ENCODE data around the gene CELF2.
"Not testable (repeated sequence)": the region's sequence is repeated elsewhere in the genome, so short reads cannot be mapped to it uniquely, and the experiment has no call there.

Gene CELF2

DNA sequence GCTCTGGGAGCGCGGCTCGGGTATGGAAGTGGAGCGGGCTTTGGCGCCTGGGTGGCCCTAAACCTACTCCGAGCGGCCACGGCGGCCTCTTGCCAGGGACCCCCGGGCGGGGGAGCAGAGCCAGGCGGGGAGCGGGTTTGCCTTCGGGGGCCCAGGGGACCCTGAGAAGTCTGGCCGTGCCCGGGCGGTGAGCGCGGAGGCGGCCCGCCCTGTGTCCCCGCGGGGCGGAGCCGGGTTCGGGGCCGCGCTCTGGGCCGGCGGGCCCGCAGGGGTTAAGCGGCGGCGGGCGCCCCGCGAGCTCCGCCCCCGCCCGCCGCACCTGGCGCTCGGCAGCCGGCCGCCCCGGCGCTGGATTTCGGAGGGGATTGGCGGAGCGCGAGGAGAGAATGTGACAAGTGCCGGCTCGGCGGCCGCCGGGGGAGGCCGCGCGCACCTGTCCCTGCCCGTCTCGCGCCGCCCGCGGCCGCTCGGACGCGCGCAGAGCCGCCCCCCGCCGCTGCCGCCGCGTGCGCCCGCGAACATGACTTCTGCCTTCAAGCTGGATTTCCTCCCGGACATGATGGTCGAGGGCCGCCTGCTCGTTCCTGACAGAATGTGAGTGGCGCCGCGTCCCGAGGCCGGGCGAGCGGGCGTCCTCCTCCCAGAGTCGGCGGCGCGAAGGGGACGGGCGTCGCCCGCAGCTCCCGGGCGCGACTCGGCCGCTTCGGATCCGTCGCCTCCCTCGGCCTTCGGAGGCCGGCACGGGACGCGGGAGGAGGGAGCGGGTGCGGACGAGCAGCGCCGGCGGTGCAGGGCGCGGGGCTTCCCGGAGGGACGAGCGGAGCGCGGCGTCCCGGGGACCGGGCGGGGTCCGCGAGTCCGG lies at the start of gene CELF2:
TSS of gene CELF2 (plus strand) at position 303 of the 862 bp plus-strand sequence. CDS start at position 521, 218 bp downstream.
- peak; percentile 48 for DNase-seq

DNA sequence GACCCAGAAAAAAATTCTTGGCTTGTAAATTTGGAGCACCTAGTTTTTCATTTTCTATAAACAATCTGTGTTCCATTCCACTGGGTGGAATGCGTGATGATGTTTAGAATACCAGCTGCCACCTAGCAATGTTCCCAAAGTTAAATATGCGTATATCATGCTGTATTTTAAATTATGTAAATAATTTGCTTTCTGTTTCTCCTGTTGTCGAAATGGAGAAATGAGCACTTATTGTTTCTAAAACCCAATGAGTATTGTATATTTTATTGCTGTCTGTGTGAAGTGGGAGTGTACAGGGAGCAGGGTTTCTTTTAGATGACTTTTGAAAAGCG lies 49.4 kb upstream of the CELF2 start:
- no peak for DNase-seq

GRCh38 chr10:10973310-10973709 lies 44.4 kb upstream of the CELF2 start:
- DNase-seq, result no peak

DNA sequence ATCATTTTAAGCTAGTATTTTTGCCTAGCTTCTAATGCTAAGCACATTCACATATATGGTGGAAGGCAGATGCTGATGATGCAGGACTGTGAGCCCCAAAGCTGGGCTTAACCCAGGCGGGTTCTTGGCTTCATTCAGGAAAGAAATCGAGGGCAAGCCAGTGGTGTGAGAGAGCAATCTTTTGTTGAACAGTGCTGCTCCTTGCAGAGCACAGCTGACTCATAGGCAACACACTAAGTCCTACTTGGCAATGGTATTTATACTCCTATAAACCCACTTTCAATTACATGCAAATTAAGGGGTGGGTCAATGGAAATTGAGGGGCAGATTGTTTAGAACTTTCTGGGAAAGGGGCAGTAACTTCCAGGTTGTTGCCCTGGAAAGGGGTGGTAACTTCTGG lies 42.0 kb upstream of the CELF2 start:
- DNase-seq, result no peak

GRCh38 chr10:10976652-10977051 lies 41.0 kb upstream of the CELF2 start:
- no peak for DNase-seq

DNA sequence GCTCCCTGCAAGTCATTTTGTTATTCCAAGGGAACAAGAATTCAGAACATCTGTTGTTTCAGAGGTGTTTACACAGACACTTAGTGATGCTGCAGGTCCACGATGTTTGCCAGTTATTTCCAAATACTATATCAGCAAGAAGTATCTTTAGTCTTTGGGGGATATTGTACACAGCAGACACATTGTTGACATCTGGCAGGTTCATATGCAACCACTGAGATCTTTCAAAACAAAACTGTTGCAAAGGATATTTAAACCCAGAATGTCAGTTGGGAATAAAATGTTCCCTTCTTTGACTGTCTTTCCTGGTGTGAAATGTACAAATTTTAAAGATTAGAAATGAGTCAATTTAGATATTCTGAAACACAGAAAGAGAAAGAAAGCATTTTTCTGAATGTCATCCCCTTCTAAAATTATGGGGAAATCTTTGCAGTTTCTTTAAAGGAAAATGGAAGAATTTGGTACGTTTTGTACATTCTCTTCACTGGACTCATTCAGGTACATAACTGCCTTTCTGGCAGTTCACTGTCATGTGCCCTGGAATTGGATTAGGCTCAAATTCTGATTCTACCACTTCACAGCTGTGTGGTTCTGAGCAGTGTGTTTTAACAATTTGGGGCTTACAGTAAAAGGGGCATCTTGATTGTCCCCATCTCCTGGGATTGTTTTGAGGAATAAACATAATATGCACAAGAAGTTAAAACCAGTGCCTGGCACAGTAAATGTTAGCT lies 40.3 kb upstream of the CELF2 start:
- DNase-seq, result no peak

DNA sequence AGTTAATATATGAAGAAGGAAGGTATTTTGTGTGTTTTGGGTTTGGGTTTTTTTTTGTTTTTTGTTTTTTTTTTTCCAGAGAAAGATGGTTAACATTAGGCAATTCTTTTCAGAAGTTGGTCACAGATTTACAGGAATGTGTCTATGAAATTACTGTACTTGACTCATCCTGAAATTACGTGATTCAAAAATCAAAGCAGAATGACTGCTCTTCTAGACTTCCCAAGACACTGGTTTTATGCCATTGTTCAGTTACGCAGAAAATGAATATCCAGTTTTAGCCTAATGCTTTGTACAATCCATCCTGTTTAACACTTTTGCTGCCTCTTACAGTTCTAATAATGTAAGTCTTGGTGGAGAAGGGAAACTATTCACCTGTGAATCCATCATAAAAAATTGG lies 39.7 kb upstream of the CELF2 start:
- DNase-seq, result no peak

DNA sequence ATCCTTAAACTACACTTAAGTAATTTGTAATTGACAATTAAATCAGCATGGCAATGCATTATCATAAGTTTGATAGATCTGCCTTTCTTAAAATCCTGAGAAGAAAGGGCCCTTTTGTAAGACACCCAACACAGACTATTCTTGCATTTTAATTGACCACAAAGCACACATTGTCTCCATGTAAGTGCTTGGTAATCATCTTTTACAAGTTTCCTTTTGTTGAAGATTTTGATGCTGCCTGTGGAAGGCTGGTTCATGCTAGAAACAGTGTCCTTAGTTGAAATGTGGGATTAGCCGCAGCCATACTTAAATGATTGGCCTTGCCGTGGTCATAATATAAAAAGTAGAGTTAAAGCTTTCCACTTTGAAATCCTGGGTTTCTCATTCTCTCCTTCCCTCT lies 32.3 kb upstream of the CELF2 start:
- no peak for DNase-seq

DNA sequence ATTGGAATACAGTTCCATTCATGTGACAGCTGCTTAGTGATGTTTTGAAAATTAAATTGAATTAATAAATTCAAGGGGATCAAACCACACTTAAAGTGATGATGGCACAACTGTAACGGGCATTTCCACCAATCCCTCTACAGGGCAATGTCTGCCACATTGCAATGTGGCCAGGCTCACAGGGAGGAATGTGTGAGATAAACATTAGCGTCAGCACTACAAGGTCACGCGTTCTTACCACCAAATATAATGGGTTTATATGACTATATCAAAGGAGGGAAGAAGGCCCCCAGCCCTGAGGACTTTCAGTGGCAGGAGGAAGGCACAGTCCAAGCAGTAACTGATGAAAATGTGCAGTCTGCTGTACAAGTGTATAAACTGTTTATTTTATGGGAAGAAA lies 31.1 kb upstream of the CELF2 start:
- DNase-seq, result no peak

DNA sequence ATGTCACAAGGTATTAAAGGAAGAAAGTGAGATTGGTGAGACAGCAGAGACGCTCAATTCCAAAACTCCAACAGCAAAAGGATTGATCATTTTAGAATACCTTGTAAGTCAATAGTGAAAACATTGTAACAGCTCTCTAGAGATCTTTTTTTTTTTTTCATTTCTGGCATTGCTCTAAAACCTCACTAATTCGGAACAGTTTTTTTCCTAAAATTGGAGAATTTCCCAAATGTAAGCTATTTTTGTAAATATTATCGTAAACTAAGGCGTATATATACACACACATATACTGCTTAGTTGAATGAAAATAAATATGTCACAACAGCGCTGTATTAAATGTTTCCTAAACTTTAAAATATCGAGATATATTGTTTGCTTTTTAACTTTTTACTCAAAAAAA lies 30.6 kb upstream of the CELF2 start:
- DNase-seq, result no peak

- DNase-seq, result no peak
These were observed 28.0 kb upstream of the CELF2 start for GRCh38 chr10:10989669-10990068.

DNA sequence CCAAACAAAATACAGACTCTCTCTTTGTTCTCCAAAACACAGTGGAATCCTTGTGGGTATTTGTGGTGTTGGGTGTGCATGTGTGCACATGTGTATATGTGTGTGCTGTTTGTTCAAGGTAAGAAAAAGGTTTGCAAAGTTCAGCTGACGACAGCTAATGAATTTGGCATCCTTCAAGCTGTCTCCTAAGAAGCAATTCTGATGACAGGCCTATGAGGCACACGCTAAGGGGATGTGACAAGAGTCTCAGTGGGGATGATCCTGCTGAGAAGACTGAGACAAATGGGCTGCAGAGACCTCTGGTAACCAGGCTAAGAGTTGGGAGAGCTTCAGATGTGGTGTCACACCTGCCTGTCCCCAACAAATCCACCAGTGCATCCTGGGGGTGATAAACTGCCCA lies 26.5 kb upstream of the CELF2 start:
- no peak for DNase-seq

DNA sequence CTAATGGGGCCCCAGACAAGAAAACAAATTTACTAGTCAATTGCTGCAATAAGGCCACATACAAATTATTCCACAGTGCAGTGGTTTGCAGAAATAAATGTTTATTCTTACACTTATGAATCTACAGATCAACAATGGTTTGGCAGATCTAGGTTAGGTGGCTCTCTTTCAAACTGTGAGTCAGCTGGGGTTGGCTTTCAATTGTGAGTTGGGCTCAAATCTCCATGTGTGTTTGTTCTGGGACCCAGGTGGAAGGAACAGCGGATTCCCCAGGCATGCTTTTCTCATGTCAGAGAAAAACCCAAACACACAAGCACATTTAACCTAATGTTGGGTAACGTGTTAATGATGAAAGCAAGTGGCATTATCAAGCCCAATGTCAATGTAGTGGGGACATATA lies 25.6 kb upstream of the CELF2 start:
- no peak for DNase-seq

GRCh38 chr10:10992961-10993714 lies 24.5 kb upstream of the CELF2 start:
- DNase-seq, result no peak

GRCh38 chr10:10993785-10994184 lies 23.9 kb upstream of the CELF2 start:
- no peak for DNase-seq

- no peak for DNase-seq
These were observed 23.3 kb upstream of the CELF2 start for GRCh38 chr10:10994360-10994759.

DNA sequence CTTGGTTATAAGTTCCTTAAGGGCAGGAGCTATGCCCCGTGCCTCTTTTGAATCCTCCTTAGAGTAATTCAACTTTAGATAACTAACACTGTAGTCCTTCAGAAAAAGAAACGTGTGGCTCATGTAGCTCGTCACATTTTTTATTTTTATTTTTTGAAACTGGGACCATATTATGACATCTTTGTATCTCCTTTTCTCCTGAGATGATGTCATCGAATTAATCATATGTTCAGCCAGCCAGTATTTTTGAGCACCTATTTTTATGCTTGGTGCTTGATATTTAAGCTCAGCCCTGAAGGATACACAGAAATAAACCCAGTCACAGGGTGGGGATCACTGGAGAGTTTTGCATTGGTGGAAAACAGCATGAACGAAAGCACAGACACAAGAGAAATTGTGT lies 22.6 kb upstream of the CELF2 start:
- DNase-seq, result no peak

GRCh38 chr10:10996966-10997620 lies 20.6 kb upstream of the CELF2 start:
- no peak for DNase-seq

GRCh38 chr10:10999501-10999900 lies 18.2 kb upstream of the CELF2 start:
- not testable (repeated sequence) for DNase-seq

DNA sequence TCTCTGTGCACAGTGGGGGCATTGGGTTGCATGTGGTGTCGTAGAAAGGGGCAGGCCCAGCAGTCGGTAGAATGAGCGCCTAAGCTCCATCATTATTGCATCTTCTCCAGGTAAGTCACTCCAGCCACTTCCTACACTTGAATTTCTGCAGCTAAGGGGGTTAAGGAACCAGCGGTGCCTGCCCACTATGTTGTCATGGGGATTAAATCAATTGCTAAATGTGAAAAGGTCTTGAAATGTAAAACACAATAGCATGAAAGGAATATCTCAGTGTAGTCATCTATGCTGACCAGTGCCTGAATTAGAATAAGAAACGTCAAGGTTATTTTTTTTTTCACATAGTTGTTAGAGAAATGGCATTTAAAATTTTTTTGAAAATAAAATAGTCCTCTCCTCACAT lies 15.2 kb upstream of the CELF2 start:
- DNase-seq, result no peak

GRCh38 chr10:11002916-11003315 lies 14.8 kb upstream of the CELF2 start:
- DNase-seq, result no peak

DNA sequence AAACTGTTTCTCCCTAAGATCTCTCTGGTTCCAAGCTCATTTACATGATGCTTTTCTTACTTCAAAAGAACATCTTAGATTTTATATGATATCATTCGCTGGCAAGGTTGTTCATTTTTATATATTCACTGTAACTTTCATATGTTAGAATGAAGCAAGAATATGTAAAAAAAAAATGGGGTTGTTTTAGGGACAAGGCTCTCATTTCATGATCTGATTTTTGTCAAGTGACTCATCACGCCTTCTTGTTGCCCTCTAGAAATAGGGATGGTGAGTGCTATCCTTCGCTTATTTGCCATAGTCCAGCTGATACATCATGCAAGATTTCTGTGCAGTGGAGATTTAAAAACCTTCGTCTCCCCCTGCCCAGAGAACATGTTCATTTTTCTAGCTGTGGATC lies 14.0 kb upstream of the CELF2 start:
- no peak for DNase-seq
